Measurements from ENCODE around the gene GNPTAB.
A peak's percentile ranks its signal among the peaks of the same experiment; 100 is the strongest.

GNPTAB gene

GRCh38 chr12:101838628-101839323, 8.0 kb upstream of the GNPTAB start:
- POLR2A ChIA-PET (ENCODE audit: low non-redundant PET) = interaction anchor here (0.6 kb wide), 1 partner anchor 1034 kb away, joined by 3 read pairs; no protein-coding TSS in a partner anchor
- CTCF ChIA-PET = interaction anchor here (0.9 to 3.7 kb wide), 5 partner anchors 10 to 337 kb away, joined by 3 to 20 read pairs (median 4); no protein-coding TSS in a partner anchor
- TF ChIP-seq, protein P1, sequence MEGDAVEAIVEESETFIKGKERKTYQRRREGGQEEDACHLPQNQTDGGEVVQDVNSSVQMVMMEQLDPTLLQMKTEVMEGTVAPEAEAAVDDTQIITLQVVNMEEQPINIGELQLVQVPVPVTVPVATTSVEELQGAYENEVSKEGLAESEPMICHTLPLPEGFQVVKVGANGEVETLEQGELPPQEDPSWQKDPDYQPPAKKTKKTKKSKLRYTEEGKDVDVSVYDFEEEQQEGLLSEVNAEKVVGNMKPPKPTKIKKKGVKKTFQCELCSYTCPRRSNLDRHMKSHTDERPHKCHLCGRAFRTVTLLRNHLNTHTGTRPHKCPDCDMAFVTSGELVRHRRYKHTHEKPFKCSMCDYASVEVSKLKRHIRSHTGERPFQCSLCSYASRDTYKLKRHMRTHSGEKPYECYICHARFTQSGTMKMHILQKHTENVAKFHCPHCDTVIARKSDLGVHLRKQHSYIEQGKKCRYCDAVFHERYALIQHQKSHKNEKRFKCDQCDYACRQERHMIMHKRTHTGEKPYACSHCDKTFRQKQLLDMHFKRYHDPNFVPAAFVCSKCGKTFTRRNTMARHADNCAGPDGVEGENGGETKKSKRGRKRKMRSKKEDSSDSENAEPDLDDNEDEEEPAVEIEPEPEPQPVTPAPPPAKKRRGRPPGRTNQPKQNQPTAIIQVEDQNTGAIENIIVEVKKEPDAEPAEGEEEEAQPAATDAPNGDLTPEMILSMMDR (conservative IDR thresholded peaks at IDR 0.05; ENCODE audit: low read depth) = no peak
- no peak for DNase-seq (ENCODE audit: low spot score)
- H3K27ac ChIP-seq = no peak overlapping the region

DNA sequence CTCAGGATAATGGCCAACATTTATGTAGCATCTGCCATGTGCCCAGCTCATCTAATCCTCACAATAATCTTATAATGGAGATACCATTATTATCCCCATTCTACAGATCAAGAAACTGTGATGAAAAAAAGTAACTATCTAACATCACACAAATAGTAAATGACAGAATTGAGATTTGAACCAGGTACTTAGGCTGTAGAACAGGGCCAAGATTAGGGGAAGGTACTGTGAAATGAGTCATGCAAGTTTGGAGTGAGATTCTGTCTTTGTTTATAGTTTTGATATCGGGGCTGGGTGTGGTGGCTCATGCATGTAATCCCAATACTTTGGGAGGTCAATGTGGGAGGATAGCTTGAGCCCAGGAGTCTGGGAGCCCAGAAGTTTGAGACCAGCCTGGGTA, 1.3 kb upstream of the GNPTAB start:
- ChIA-PET CTCF (interaction anchor here (0.6 to 1.7 kb wide), 2 partner anchors 58 to 84 kb away, joined by 5 to 8 read pairs; no protein-coding TSS in a partner anchor), POLR2A (ENCODE audit: low non-redundant PET) (no interaction called here)
- TF ChIP-seq, protein P1 (conservative IDR thresholded peaks at IDR 0.05; ENCODE audit: low read depth) = no peak
- H3K27ac ChIP-seq = no peak overlapping the region
- no peak for DNase-seq (ENCODE audit: low spot score)

DNA sequence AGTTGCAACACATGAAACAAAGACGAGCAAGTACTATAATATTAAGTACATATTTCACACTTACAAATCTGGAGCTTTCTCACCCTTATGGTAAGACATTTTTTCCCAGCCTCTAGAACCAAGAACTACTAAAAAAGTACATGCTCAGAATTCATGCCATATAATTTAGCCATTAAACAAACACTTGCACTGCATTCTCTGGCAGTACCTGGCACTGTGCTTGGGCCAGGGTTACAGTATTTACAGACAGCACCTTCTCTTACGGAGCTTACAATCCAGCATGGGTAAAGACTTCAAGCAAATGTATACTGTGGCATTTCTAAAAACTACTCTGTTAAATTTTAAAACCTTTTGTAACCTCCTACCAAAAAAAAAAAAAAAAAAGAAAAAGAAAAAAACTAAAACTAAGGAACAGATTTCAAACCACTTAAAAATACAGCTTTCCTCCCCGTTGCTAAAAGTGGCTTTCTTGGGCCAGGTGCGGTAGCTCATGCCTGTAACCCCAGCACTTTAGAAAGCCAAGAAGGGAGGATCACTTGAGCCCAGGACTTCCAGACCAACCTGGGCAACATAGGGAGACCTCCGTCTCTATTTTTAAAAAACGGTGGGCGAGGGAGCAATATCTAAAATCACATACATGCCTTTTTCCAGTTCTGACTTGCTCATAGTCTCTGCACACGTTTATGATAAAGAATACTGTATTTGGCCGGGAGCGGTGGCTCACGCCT, 956 bp downstream of the GNPTAB start:
- TF ChIP-seq, protein P1 (conservative IDR thresholded peaks at IDR 0.05; ENCODE audit: low read depth) = no peak
- CTCF ChIA-PET = interaction anchor here (0.6 to 1.4 kb wide), 8 partner anchors 12 to 813 kb away, joined by 3 to 4 read pairs (median 3); no protein-coding TSS in a partner anchor
- POLR2A ChIA-PET (ENCODE audit: low non-redundant PET) = interaction anchor here (0.5 to 0.6 kb wide), 2 partner anchors 35 to 90 kb away, joined by 3 to 4 read pairs; no protein-coding TSS in a partner anchor
- no peak for DNase-seq (ENCODE audit: low spot score)
- peak overlapping the region; percentile 70 for H3K27ac ChIP-seq

DNA sequence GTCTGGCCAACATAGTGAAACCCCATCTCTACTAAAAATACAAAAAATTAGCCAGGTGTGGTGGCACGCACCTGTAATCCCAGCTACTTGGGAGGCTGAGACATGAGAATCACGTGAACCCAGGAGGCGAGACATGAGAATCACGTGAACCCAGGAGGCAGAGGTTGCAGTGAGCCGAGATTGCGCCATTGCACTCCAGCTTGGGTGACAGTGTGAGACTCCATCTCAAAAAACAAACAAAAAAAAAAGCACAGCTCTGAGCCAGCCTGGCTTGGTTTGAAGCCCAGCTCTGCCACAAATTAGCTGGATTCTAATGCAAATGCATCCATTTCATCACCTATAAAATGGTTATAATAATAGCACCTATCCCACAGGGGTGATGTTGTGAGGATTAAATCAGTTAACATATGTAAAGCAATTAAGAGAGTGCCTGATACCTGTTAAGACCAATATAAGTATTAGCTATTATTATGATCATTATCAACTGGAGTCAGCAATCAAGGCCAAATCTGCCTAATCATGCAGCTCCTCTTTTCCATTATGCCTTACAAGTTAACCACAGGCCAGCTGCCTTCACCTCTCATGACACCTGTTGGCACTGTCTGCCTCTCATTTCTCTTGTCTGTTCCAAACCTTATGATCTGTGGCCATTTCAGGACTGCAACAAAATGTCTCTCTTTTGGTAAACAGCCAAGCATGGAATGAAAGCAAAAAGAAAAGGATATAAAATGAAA, 2.1 kb downstream of the GNPTAB start:
- ChIA-PET CTCF (interaction anchor here (0.6 to 1.3 kb wide), 3 partner anchors 11 to 414 kb away, joined by 3 to 4 read pairs (median 4); no protein-coding TSS in a partner anchor), POLR2A (ENCODE audit: low non-redundant PET) (no interaction called here)
- TF ChIP-seq, protein P1 (conservative IDR thresholded peaks at IDR 0.05; ENCODE audit: low read depth) = no peak
- DNase-seq (ENCODE audit: low spot score) = no peak
- no peak overlapping the region for H3K27ac ChIP-seq

DNA sequence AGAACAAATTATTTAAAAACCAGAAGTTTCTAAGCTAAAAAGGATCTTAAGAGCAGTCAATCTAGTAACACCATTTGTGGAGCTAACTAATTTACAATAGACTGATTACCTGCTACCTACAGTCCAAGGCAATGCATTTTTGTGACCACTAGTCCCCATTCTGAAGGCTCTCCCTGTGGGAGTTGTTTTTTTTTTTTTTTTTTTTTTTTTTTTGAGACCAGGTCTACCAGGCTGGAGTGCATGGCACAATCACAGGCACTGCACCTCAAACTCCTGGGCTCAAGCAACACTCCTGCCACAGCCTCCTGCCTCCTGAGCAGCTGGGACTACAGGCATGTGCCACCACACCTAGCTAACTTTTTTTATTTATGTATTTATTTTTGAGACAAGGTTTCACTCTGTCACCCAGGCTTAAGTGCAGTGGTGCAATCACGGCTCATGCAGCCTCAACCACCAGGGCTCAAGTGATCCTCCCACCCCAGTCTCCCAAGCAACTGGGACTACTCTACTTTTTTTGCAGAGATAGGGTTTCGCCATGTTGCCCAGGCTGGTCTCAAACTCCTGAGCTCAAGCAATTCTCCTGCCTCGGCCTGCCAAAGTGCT, 3.9 kb downstream of the GNPTAB start:
- POLR2A ChIA-PET (ENCODE audit: low non-redundant PET) = no interaction called here
- DNase-seq (ENCODE audit: low spot score) = no peak
- TF ChIP-seq, protein P1 (conservative IDR thresholded peaks at IDR 0.05; ENCODE audit: low read depth) = no peak
- CTCF ChIA-PET = interaction anchor here (0.5 to 1.1 kb wide), 3 partner anchors 13 to 412 kb away, joined by 3 to 4 read pairs (median 3); no protein-coding TSS in a partner anchor
- no peak overlapping the region for H3K27ac ChIP-seq
